ENCODE measurements around the gene ROR2.

Gene ROR2

GRCh38 chr9:91663858-91664257, 286.2 kb downstream of the ROR2 start:
- TF ChIP-seq CTCF (IDR thresholded peaks at IDR 0.05), result no peak

- no peak for TF ChIP-seq CTCF (IDR thresholded peaks at IDR 0.05)
Observed at GRCh38 chr9:91661451-91661850, 288.6 kb downstream of the ROR2 start.

GRCh38 chr9:91660521-91660920, 289.5 kb downstream of the ROR2 start:
- TF ChIP-seq CTCF (IDR thresholded peaks at IDR 0.05), result no peak

GRCh38 chr9:91659529-91660495, 290.2 kb downstream of the ROR2 start:
- TF ChIP-seq CTCF (IDR thresholded peaks at IDR 0.05), result peak; percentile 70

- no peak for TF ChIP-seq CTCF (IDR thresholded peaks at IDR 0.05)
Observed at GRCh38 chr9:91658513-91659105, 291.4 kb downstream of the ROR2 start.

- no peak for TF ChIP-seq CTCF (IDR thresholded peaks at IDR 0.05)
Observed at GRCh38 chr9:91657501-91657900, 292.5 kb downstream of the ROR2 start.

- TF ChIP-seq CTCF (IDR thresholded peaks at IDR 0.05), result no peak
Observed at GRCh38 chr9:91655658-91656057, 294.4 kb downstream of the ROR2 start.
